ENCODE data around the gene PRRG3.

PRRG3 gene

DNA sequence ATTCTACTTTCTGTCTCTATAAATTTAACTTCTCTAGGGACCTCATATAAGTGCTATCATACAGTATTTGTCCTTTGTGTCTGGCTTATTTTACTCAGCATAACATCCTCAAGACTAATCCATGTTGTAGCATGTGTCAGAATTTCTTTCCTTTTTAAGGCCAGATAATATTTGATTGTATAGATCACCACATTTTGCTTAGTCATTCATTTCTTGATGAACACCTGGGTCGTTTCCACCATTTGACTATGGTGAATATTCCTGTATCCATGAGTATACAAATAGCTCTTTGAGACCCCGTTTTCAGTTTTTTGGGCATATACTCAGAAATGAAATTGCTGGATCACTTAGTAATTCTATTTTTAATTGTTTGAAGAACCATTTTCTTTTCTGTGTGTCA is 51.2 kb downstream of the PRRG3 start:
- Mint-ChIP-seq H3K9me3 (no peaks in the 10 kb centered on the region), H3K36me3 (ENCODE audit: low read depth) (no peaks in the 10 kb centered on the region), H3K27ac (no peak overlapping the region), H3K4me3 (no peak overlapping the region), H3K27me3 (peaks cover 10% of the 10 kb centered on the region), H3K4me1 (ENCODE audit: low read depth) (no peaks in the 10 kb centered on the region)

DNA sequence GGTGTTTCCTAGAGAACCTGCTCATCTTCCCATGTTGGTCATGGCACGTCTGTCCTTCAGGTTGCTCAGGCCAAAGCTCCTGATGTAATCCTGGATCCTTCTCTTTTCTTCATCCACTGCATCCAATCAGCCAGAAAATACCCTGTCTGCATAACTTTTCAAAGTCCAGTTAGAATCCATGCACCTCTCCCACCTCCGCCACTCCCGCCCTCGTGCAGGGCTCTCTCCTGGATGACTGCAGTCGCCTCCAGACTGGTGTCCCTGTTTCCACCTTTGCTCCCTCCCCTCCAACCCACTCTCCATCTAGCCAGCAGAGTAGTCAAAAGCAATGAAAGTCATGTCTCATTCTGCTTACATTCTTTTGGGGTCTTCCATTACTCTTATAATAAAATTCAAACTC is 55.3 kb downstream of the PRRG3 start:
- Mint-ChIP-seq H3K27ac (no peak overlapping the region), H3K36me3 (ENCODE audit: low read depth) (no peaks in the 10 kb centered on the region), H3K4me3 (no peak overlapping the region), H3K4me1 (ENCODE audit: low read depth) (no peaks in the 10 kb centered on the region), H3K27me3 (peaks cover 15% of the 10 kb centered on the region), H3K9me3 (no peaks in the 10 kb centered on the region)

DNA sequence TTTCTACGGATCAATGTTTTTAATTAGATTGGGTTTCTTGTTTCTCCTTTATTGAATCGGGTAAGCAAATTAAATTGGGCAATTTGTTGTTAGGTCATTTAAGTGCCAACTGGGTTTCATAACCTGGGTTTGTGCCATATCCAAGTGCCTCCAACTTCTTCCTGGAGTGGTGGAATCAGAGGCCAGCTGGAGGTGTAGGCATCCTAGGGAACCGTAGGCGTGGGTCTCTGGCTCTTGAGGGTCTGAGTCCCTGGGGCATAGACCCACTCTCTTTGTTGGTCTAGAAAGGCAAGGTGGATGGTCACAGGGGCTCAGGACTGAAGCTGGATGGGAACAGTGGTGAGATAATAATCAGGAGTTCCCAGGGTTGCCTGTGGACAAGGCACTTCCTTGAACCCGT is 57.6 kb downstream of the PRRG3 start:
- H3K27me3 Mint-ChIP-seq, result peaks cover 15% of the 10 kb centered on the region
- no peaks in the 10 kb centered on the region for H3K9me3 Mint-ChIP-seq

DNA sequence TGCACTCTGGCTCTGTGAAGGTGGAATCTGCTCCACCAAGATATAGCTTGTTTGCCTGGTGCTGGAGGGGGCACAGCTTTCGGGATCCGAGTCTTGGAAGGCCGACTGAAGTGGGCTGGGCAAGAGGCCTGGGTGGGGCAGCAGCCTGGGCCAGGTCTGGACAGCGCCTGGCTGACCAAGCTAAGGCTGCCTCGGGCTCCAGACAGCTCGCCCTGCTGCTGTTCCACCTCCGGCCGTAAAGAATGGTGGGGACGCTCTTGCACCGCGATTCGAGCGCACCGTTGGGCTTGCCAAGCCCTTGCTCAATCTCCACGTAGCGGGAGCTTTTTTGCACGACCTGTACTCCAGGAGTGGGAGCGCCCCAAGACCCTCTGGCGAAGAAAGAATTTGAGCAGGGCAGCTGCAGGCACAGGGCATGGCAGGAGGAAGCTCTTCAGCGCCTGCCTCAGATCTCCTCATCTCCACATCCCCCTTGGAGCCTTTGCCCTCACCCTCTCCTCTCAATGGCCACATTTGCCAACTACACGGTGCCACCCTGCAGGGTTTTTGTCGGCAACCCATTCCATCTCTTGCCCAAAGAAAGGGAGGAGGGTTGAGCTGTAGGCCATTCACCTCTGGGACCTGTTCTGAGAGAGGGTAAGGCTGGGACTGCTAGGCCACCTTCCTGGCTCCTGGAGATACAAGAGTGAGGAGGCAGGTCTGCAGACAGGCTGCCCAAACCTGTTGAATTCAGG is 58.2 kb downstream of the PRRG3 start:
- H3K27ac Mint-ChIP-seq, result no peak overlapping the region
- no peak overlapping the region for H3K4me3 Mint-ChIP-seq
- H3K4me1 Mint-ChIP-seq (ENCODE audit: low read depth), result no peaks in the 10 kb centered on the region
- peaks cover 15% of the 10 kb centered on the region for H3K27me3 Mint-ChIP-seq
- H3K36me3 Mint-ChIP-seq (ENCODE audit: low read depth), result no peaks in the 10 kb centered on the region
- H3K9me3 Mint-ChIP-seq, result no peaks in the 10 kb centered on the region

More for the DNA sequence above, 57.6 kb downstream of the PRRG3 start:
- H3K4me1 Mint-ChIP-seq (ENCODE audit: low read depth), result no peaks in the 10 kb centered on the region
- no peaks in the 10 kb centered on the region for H3K36me3 Mint-ChIP-seq (ENCODE audit: low read depth)
- no peak overlapping the region for H3K4me3 Mint-ChIP-seq
- no peak overlapping the region for H3K27ac Mint-ChIP-seq

DNA sequence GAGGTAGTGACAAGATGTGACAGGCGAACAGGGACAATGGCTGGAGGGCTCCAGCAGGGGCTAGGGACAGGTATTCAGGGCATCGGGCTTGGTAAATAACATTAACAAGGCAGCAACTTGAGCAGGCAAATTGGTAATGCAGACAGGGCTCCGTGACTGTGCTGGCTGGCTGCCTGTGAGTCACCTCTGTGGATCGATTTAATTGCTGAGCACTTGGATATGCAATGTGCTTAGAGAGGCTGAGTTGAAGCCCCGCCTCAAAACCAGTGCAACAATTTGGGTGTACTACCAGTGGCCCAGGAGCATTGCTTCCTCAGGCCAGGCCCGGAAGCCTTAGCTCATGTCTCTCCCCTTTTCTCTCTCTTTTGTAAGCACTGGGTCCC is 58.8 kb downstream of the PRRG3 start:
- Mint-ChIP-seq H3K27me3 (peaks cover 15% of the 10 kb centered on the region), H3K27ac (no peak overlapping the region), H3K36me3 (ENCODE audit: low read depth) (no peaks in the 10 kb centered on the region), H3K4me1 (ENCODE audit: low read depth) (no peaks in the 10 kb centered on the region), H3K9me3 (no peaks in the 10 kb centered on the region), H3K4me3 (no peak overlapping the region)

DNA sequence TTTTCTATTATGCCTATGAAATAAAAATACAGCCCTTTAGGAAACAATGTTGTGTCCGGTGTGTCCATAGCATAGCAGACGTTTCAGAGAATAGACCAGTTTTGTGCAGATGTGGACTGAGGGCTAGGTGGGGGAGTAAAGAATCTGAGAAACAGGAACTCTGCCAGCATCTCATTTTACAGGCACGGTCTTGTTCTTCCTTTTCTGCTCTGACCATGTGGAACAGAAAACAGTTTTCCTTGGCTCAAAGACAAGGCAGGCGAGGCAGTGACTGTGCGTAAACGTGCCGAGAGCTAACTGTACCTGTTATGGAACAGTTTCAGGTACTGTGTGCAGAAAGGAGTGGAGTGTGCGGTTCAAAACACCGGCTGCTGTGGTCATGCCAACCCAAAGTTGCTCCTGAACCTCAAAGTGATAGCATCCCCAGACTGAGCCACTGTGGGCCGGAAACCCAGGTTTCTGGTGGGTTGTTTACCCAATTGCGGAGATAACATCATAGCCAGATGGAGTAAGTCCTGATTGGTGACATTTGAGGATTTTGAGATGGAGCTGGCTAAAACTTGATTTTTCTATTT is 59.5 kb downstream of the PRRG3 start:
- H3K9me3 Mint-ChIP-seq, result no peaks in the 10 kb centered on the region
- H3K36me3 Mint-ChIP-seq (ENCODE audit: low read depth), result no peaks in the 10 kb centered on the region
- H3K4me1 Mint-ChIP-seq (ENCODE audit: low read depth), result no peaks in the 10 kb centered on the region
- peaks cover 15% of the 10 kb centered on the region for H3K27me3 Mint-ChIP-seq
- no peak overlapping the region for H3K4me3 Mint-ChIP-seq
- H3K27ac Mint-ChIP-seq, result no peak overlapping the region
